ENCODE results near the gene ZP1. TPM values are rescaled to one million over a fixed set of nuclear protein-coding genes. Genes with fewer than 3 reads are reported as not detected.

ZP1 gene
- total RNA-seq, 2 experiments from 2014 or later, result 0.34 TPM; not detected in 1

GRCh38 chr11:60867871-60868681 lies 734 bp downstream of the ZP1 start:
- POLR2A ChIA-PET, result interaction anchor here (0.5 to 1.3 kb wide), 2 partner anchors 31 to 1894 kb away, joined by 3 read pairs; no protein-coding TSS in a partner anchor
- DNase-seq, result peak; percentile 44
- Mint-ChIP-seq H3K4me3 (peak overlapping the region; percentile 61), H3K36me3 (ENCODE audit: low read depth) (peaks cover 5% of the 10 kb centered on the region), H3K9me3 (ENCODE audit: insufficient read depth) (no peaks in the 10 kb centered on the region), H3K27me3 (ENCODE audit: low read depth) (peaks cover 2% of the 10 kb centered on the region), H3K27ac (peak overlapping the region; percentile 87), H3K4me1 (ENCODE audit: low read depth) (peaks cover 94% of the 10 kb centered on the region)
- CTCF ChIA-PET, result interaction anchor here (0.7 to 12.6 kb wide), 7 partner anchors 12 to 37 kb away, joined by 3 to 122 read pairs (median 6); partner anchors contain the start of gene PTGDR2
- peak; percentile 15 for ATAC-seq

- peak overlapping the region; percentile 61 for H3K4me3 Mint-ChIP-seq
- ChIA-PET POLR2A (interaction anchor here (0.5 to 1.4 kb wide), 2 partner anchors 26 to 1893 kb away, joined by 3 to 5 read pairs; no protein-coding TSS in a partner anchor), CTCF (interaction anchor here (0.7 to 12.6 kb wide), 6 partner anchors 13 to 38 kb away, joined by 3 to 122 read pairs (median 9); partner anchors contain the start of gene PTGDR2)
- peaks cover 6% of the 10 kb centered on the region for H3K36me3 Mint-ChIP-seq (ENCODE audit: low read depth)
- peak; percentile 21 for ATAC-seq
- peak overlapping the region; percentile 87 for H3K27ac Mint-ChIP-seq
- H3K4me1 Mint-ChIP-seq (ENCODE audit: low read depth), result peaks cover 94% of the 10 kb centered on the region
- DNase-seq, result peak; percentile 64
- H3K9me3 Mint-ChIP-seq (ENCODE audit: insufficient read depth), result no peaks in the 10 kb centered on the region
- peaks cover 2% of the 10 kb centered on the region for H3K27me3 Mint-ChIP-seq (ENCODE audit: low read depth)
These were observed 1.5 kb downstream of the ZP1 start for GRCh38 chr11:60868682-60869450.

DNA sequence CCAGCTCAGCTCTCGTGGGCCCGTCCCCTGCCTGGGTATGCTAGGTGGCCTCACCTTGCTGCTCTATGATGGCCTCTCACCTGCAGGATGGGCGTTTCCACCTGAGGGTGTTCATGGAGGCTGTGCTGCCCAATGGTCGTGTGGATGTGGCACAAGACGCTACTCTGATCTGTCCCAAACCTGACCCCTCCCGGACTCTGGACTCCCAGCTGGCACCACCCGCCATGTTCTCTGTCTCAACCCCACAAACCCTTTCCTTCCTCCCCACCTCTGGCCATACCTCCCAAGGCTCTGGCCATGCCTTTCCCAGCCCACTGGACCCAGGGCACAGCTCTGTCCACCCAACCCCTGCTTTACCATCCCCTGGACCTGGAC lies 2.1 kb downstream of the ZP1 start:
- DNase-seq (no peak), ATAC-seq (no peak)
- ChIA-PET CTCF (interaction anchor here (1.3 to 12.6 kb wide), 5 partner anchors 14 to 38 kb away, joined by 4 to 122 read pairs (median 12); partner anchors contain the start of gene PTGDR2), POLR2A (interaction anchor here (1.4 kb wide), 1 partner anchor 27 kb away, joined by 5 read pairs; no protein-coding TSS in a partner anchor)
- Mint-ChIP-seq H3K27me3 (ENCODE audit: low read depth) (peaks cover 2% of the 10 kb centered on the region), H3K36me3 (ENCODE audit: low read depth) (peaks cover 6% of the 10 kb centered on the region), H3K4me3 (no peak overlapping the region), H3K9me3 (ENCODE audit: insufficient read depth) (no peaks in the 10 kb centered on the region), H3K4me1 (ENCODE audit: low read depth) (peaks cover 94% of the 10 kb centered on the region), H3K27ac (peak overlapping the region; percentile 87)

DNA sequence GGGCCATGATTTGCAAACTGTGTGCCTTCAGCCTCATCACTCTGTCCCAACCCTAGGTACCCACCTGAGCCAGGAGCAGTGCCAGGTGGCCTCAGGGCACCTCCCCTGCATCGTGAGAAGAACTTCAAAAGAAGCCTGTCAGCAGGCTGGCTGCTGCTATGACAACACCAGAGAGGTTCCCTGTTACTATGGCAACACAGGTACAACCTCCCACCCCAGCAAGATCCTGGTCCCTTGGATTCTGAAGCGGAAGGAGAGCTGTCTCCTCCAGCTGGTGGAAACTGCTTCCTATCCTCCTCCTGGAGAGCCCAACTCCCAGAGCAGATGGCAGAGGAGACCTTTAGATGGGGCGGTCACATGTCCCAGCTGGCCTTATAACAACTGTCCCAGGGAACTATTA lies 2.9 kb downstream of the ZP1 start:
- peaks cover 2% of the 10 kb centered on the region for H3K27me3 Mint-ChIP-seq (ENCODE audit: low read depth)
- H3K4me1 Mint-ChIP-seq (ENCODE audit: low read depth), result peaks cover 89% of the 10 kb centered on the region
- no peaks in the 10 kb centered on the region for H3K9me3 Mint-ChIP-seq (ENCODE audit: insufficient read depth)
- H3K4me3 Mint-ChIP-seq, result no peak overlapping the region
- DNase-seq (peak; percentile 52), ATAC-seq (peak; percentile 42)
- H3K27ac Mint-ChIP-seq, result peak overlapping the region; percentile 87
- peaks cover 5% of the 10 kb centered on the region for H3K36me3 Mint-ChIP-seq (ENCODE audit: low read depth)
- CTCF ChIA-PET, result interaction anchor here (1.0 to 12.6 kb wide), 12 partner anchors 9 to 466 kb away, joined by 3 to 122 read pairs (median 6); partner anchors contain the start of gene PTGDR2
- POLR2A ChIA-PET, result interaction anchor here (0.7 to 1.4 kb wide), 2 partner anchors 28 to 29 kb away, joined by 3 to 5 read pairs; no protein-coding TSS in a partner anchor

- CTCF ChIA-PET, result interaction anchor here (0.5 to 12.6 kb wide), 14 partner anchors 8 to 465 kb away, joined by 3 to 122 read pairs (median 4); partner anchors contain the start of gene PTGDR2
- peak; percentile 47 for DNase-seq
- peak overlapping the region; percentile 87 for H3K27ac Mint-ChIP-seq
- peak overlapping the region; percentile 47 for H3K4me3 Mint-ChIP-seq
- H3K27me3 Mint-ChIP-seq (ENCODE audit: low read depth), result no peaks in the 10 kb centered on the region
- POLR2A ChIA-PET, result interaction anchor here (0.7 to 1.4 kb wide), 4 partner anchors 29 to 38 kb away, joined by 3 to 4 read pairs (median 4); no protein-coding TSS in a partner anchor
- peaks cover 86% of the 10 kb centered on the region for H3K4me1 Mint-ChIP-seq (ENCODE audit: low read depth)
- H3K36me3 Mint-ChIP-seq (ENCODE audit: low read depth), result peaks cover 4% of the 10 kb centered on the region
- ATAC-seq, result peak; percentile 38
- H3K9me3 Mint-ChIP-seq (ENCODE audit: insufficient read depth), result no peaks in the 10 kb centered on the region
These were observed 3.5 kb downstream of the ZP1 start for GRCh38 chr11:60870733-60871377.

DNA sequence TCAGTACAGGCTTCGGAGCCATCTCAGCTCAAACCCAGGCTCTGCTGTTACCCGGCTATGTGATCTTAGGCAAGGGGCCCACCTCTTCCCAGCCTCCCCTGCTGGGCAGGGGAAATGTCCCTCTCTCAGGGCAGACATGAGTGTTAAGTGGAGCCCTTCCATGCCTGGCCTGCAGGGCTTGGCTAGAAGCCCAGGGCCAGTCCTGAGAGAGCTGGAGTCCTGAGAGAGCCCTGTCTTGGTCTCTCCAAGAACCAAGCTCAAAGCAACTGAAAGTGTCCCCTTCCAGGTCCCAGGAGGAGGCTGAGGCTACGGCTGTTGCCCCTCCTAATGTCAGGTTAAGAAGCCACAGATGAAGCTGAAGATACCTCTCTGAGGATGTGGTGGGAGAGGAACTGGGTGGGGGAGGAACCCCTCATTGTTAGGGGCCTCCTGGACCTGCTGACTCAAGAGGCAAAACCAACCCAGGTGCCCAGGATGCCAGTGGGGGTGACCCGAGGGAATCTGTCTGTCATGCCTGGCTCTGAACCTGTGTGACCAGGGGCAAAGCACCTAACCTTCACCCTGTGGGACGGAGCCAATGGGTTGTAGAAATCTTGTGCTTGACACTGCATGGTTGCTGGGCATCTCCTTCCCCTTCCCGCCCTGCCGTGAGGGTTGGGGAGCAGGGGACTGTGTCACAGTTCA lies 4.2 kb downstream of the ZP1 start:
- Mint-ChIP-seq H3K36me3 (ENCODE audit: low read depth) (peaks cover 4% of the 10 kb centered on the region), H3K9me3 (ENCODE audit: insufficient read depth) (no peaks in the 10 kb centered on the region), H3K27ac (peak overlapping the region; percentile 87), H3K4me3 (peak overlapping the region; percentile 47), H3K4me1 (ENCODE audit: low read depth) (peaks cover 81% of the 10 kb centered on the region), H3K27me3 (ENCODE audit: low read depth) (no peaks in the 10 kb centered on the region)
- ATAC-seq (peak; percentile 51), DNase-seq (peak; percentile 74)
- ChIA-PET CTCF (interaction anchor here (0.5 to 12.6 kb wide), 13 partner anchors 9 to 464 kb away, joined by 3 to 122 read pairs (median 5); partner anchors contain the start of gene PTGDR2), POLR2A (interaction anchor here (0.7 to 1.4 kb wide), 5 partner anchors 16 to 38 kb away, joined by 3 to 4 read pairs (median 4); partner anchors contain the start of gene PTGDR2)

GRCh38 chr11:60872124-60872960 lies 5.0 kb downstream of the ZP1 start:
- Mint-ChIP-seq H3K4me3 (peak overlapping the region; percentile 47), H3K27ac (peak overlapping the region; percentile 87), H3K27me3 (ENCODE audit: low read depth) (no peaks in the 10 kb centered on the region), H3K36me3 (ENCODE audit: low read depth) (peaks cover 4% of the 10 kb centered on the region), H3K4me1 (ENCODE audit: low read depth) (peaks cover 73% of the 10 kb centered on the region), H3K9me3 (ENCODE audit: insufficient read depth) (no peaks in the 10 kb centered on the region)
- ChIA-PET POLR2A (interaction anchor here (0.7 to 1.4 kb wide), 4 partner anchors 17 to 35 kb away, joined by 3 to 4 read pairs (median 4); partner anchors contain the start of gene PTGDR2), CTCF (interaction anchor here (1.0 to 12.6 kb wide), 6 partner anchors 10 to 41 kb away, joined by 3 to 122 read pairs (median 8); no protein-coding TSS in a partner anchor)
- DNase-seq, result no peak
- no peak for ATAC-seq

DNA sequence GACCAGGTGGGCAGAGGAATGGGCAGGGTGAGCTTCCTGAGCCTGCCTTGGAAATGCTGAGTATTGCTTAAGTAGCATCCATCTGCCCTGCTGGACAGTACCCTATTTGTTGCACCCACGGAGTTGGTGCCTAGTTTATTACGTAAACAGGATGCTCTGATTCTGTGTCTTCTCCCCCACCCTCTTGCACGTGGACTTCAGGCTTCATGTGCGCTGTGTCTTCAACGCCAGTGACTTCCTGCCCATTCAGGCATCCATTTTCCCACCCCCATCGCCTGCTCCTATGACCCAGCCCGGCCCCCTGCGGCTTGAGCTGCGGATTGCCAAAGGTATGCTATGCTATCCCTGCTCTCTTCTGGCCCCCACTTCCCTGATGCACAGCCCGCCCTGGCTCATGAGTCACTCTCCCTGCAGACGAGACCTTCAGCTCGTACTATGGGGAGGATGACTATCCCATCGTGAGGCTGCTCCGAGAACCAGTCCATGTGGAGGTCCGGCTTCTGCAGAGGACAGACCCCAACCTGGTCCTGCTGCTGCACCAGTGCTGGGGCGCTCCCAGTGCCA lies 5.7 kb downstream of the ZP1 start:
- no peak for ATAC-seq
- DNase-seq, result no peak
- Mint-ChIP-seq H3K27me3 (ENCODE audit: low read depth) (no peaks in the 10 kb centered on the region), H3K36me3 (ENCODE audit: low read depth) (peaks cover 7% of the 10 kb centered on the region), H3K4me1 (ENCODE audit: low read depth) (peaks cover 68% of the 10 kb centered on the region), H3K27ac (peak overlapping the region; percentile 87), H3K4me3 (no peak overlapping the region), H3K9me3 (ENCODE audit: insufficient read depth) (no peaks in the 10 kb centered on the region)
- CTCF ChIA-PET, result interaction anchor here (1.0 to 12.6 kb wide), 3 partner anchors 16 to 42 kb away, joined by 3 to 122 read pairs (median 86); no protein-coding TSS in a partner anchor
- POLR2A ChIA-PET, result interaction anchor here (1.2 kb wide), 1 partner anchor 33 kb away, joined by 3 read pairs; no protein-coding TSS in a partner anchor

DNA sequence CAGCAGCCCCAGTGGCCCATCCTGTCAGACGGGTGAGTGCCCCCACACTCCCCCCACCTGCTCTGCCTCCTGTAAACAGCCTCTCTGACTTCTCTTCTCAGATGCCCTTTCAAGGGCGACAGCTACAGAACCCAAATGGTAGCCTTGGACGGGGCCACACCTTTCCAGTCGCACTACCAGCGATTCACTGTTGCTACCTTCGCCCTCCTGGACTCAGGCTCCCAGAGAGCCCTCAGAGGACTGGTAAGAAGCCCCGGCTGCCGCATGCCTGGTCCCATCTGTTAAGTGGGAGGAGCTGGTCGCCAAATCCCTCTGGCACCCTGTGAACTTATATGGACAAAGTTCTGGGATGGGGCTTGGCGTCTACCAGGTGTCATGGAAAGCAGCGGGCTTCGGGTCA lies 6.2 kb downstream of the ZP1 start:
- H3K36me3 Mint-ChIP-seq (ENCODE audit: low read depth), result peaks cover 9% of the 10 kb centered on the region
- DNase-seq (no peak), ATAC-seq (no peak)
- no peaks in the 10 kb centered on the region for H3K27me3 Mint-ChIP-seq (ENCODE audit: low read depth)
- ChIA-PET POLR2A (interaction anchor here (1.2 kb wide), 1 partner anchor 34 kb away, joined by 3 read pairs; no protein-coding TSS in a partner anchor), CTCF (interaction anchor here (1.0 to 12.6 kb wide), 3 partner anchors 15 to 42 kb away, joined by 3 to 122 read pairs (median 86); no protein-coding TSS in a partner anchor)
- no peaks in the 10 kb centered on the region for H3K9me3 Mint-ChIP-seq (ENCODE audit: insufficient read depth)
- H3K27ac Mint-ChIP-seq, result peak overlapping the region; percentile 87
- no peak overlapping the region for H3K4me3 Mint-ChIP-seq
- peaks cover 63% of the 10 kb centered on the region for H3K4me1 Mint-ChIP-seq (ENCODE audit: low read depth)
